Mesenteric fat pad (tissue), 1 donor: Measurements from ENCODE around the gene CPNE5. TPM values are rescaled to one million over a fixed set of nuclear protein-coding genes. Genes with fewer than 3 reads are reported as not detected.

Source experiments
- DNase-seq: peaks from one replicate; pipeline ENCODE4 v3.0.0-alpha.2; 2020; ENCODE audit warnings: low spot score
- total RNA-seq: library from RNA; stranded (reverse); fragmentation: NEBNext Ultra II Directional; extraction: Animal tissue kit (Norgen Biotek cat#: 25700); gene quantifications from one replicate; pipeline ENCODE4 v1.2.1, GENCODE V29; 2021
- donor health status: DM: yes; HTN: yes; CAD: no.

CPNE5 gene
- total RNA-seq, 1 donor from 2014 or later, result 2.8 TPM

GRCh38 chr6:36793913-36794712, 45.1 kb downstream of the CPNE5 start:
- no peak for DNase-seq

GRCh38 chr6:36793296-36793912, 45.8 kb downstream of the CPNE5 start:
- no peak for DNase-seq

GRCh38 chr6:36791521-36792135, 47.6 kb downstream of the CPNE5 start:
- no peak for DNase-seq

- DNase-seq, result no peak
Observed at GRCh38 chr6:36791085-36791484, 48.2 kb downstream of the CPNE5 start.

- no peak for DNase-seq
Observed at GRCh38 chr6:36788768-36789167, 50.5 kb downstream of the CPNE5 start.

- DNase-seq, result no peak
Observed at GRCh38 chr6:36788186-36788585, 51.1 kb downstream of the CPNE5 start.

- no peak for DNase-seq
Observed at GRCh38 chr6:36787210-36787609, 52.0 kb downstream of the CPNE5 start.

GRCh38 chr6:36786055-36786675, 53.1 kb downstream of the CPNE5 start:
- no peak for DNase-seq

- DNase-seq, result no peak
Observed at GRCh38 chr6:36784376-36784636, 54.9 kb downstream of the CPNE5 start.

- no peak for DNase-seq
Observed at GRCh38 chr6:36783603-36784375, 55.5 kb downstream of the CPNE5 start.

- DNase-seq, result no peak
Observed at GRCh38 chr6:36781669-36782068, 57.6 kb downstream of the CPNE5 start.

GRCh38 chr6:36780442-36781177, 58.6 kb downstream of the CPNE5 start:
- no peak for DNase-seq

- DNase-seq, result no peak
Observed at GRCh38 chr6:36779227-36779626, 60.0 kb downstream of the CPNE5 start.

- no peak for DNase-seq
Observed at GRCh38 chr6:36777801-36778200, 61.4 kb downstream of the CPNE5 start.

GRCh38 chr6:36776167-36776566, 63.1 kb downstream of the CPNE5 start:
- DNase-seq, result no peak

- DNase-seq, result no peak
Observed at GRCh38 chr6:36774331-36774730, 64.9 kb downstream of the CPNE5 start.

GRCh38 chr6:36772397-36772796, 66.8 kb downstream of the CPNE5 start:
- no peak for DNase-seq

- no peak for DNase-seq
Observed at GRCh38 chr6:36771145-36771544, 68.1 kb downstream of the CPNE5 start.

GRCh38 chr6:36769676-36770499, 69.4 kb downstream of the CPNE5 start:
- DNase-seq, result no peak

- DNase-seq, result no peak
Observed at GRCh38 chr6:36769183-36769675, 70.0 kb downstream of the CPNE5 start.
